ENCODE results near the gene ME3. TPM values are rescaled to one million over a fixed set of nuclear protein-coding genes. Genes with fewer than 3 reads are reported as not detected.
"Not testable (repeated sequence)": the region's sequence is repeated elsewhere in the genome, so short reads cannot be mapped to it uniquely, and the experiment has no call there.

Gene ME3
- total RNA-seq, 3 donors from 2014 or later (not counting 1 experiment from before 2014, with no cell fraction given) = 5.2 to 7.5 (median 6.9) TPM

GRCh38 chr11:86535773-86536172 is 136.6 kb downstream of the ME3 start:
- H3K4me3 ChIP-seq (ENCODE audit: low read length) = no peak overlapping the region
- no peaks in the 10 kb centered on the region for H3K36me3 ChIP-seq (ENCODE audit: control insufficient read depth, insufficient read depth, low read length)
- peaks cover 0 to 7% of the 10 kb centered on the region in 2 donors for H3K27me3 Mint-ChIP-seq (ENCODE audit: low read depth in 2 of 2)
- H3K4me3 Mint-ChIP-seq = no peak overlapping the region
- no peak for TF ChIP-seq CTCF (IDR thresholded peaks at IDR 0.05)
- H3K27ac Mint-ChIP-seq = no peak overlapping the region
- ATAC-seq (no peak), DNase-seq (no peak)
- no peaks in the 10 kb centered on the region for H3K9me3 Mint-ChIP-seq
- H3K4me1 ChIP-seq (ENCODE audit: control insufficient read depth, insufficient read depth, low read length) = peaks cover 2% of the 10 kb centered on the region
- no peak overlapping the region for H3K27ac ChIP-seq (ENCODE audit: low read length)
- peaks cover 8 to 17% of the 10 kb centered on the region in 2 donors for H3K4me1 Mint-ChIP-seq
- no peaks in the 10 kb centered on the region for H3K36me3 Mint-ChIP-seq
- no peaks in the 10 kb centered on the region for H3K9me3 ChIP-seq (ENCODE audit: control insufficient read depth, insufficient read depth, low read length)
- H3K27me3 ChIP-seq (ENCODE audit: control insufficient read depth, insufficient read depth, low read length) = no peaks in the 10 kb centered on the region
- intact Hi-C loops (cut with micrococcal nuclease) = no loop called here

GRCh38 chr11:86524620-86525352 is 147.6 kb downstream of the ME3 start:
- no peak overlapping the region for H3K4me3 ChIP-seq (ENCODE audit: low read length)
- Mint-ChIP-seq H3K36me3 (peaks cover 14% of the 10 kb centered on the region), H3K4me1 (peaks cover 0 to 6% of the 10 kb centered on the region in 2 donors), H3K4me3 (no peak overlapping the region), H3K27me3 (ENCODE audit: low read depth in 2 of 2) (peaks cover 13 to 32% of the 10 kb centered on the region in 2 donors), H3K9me3 (peaks cover 2 to 8% of the 10 kb centered on the region in 2 donors), H3K27ac (no peak overlapping the region)
- DNase-seq = no peak
- H3K36me3 ChIP-seq (ENCODE audit: control insufficient read depth, insufficient read depth, low read length) = no peaks in the 10 kb centered on the region
- ATAC-seq = no peak
- 91% methylated on average over 2 of the region's 2 CpGs for WGBS (ENCODE audit: insufficient coverage)
- intact Hi-C loops (cut with micrococcal nuclease) = no loop called here
- no peaks in the 10 kb centered on the region for H3K9me3 ChIP-seq (ENCODE audit: control insufficient read depth, insufficient read depth, low read length)
- no peak for TF ChIP-seq CTCF (IDR thresholded peaks at IDR 0.05)
- no peak overlapping the region for H3K27ac ChIP-seq (ENCODE audit: low read length)
- H3K4me1 ChIP-seq (ENCODE audit: control insufficient read depth, insufficient read depth, low read length) = no peaks in the 10 kb centered on the region
- H3K27me3 ChIP-seq (ENCODE audit: control insufficient read depth, insufficient read depth, low read length) = no peaks in the 10 kb centered on the region

DNA sequence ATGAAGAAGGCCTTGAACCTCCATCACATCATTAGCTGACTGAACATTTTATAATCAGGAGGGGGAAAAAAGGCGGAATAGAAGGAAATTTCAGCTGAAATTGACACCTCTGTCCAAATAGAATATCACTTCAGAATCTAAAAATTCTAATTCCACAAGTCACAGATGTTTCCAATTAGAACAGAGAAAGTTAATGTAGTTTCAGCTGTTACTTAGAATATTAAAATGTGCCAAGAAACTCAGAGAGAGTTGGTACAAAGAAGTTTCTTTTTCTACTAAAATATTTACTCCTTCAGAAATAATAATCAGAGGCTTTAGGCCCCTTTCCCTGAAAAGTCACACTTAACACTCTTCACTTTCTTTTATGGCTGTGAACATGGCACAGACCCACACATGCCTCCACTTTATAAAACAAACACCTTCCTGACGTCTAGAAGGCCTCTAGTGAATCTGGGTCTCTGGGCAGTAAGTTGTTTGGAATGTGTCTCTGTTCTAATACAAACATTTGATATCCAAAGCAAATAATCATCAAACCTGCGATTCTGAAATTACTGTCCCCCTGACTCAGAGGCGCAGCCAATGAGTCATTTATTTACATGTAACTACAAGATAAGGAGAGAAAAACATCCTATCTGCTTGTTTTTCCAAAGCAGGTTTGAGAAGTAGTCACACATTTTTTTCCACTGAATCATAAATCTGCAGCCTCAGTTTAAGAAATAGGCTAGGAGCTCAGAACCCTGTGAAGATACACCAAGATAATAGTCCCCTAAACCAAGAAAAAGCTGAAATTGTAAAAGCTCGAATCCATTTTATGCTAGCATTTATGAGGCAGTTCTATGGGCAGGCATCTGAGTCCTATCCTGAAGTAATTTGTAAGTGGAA is 148.4 kb downstream of the ME3 start:
- Histone ChIP-seq H3K4me3 (ENCODE audit: low read length) (no peak overlapping the region), H3K4me1 (ENCODE audit: control insufficient read depth, insufficient read depth, low read length) (no peaks in the 10 kb centered on the region), H3K36me3 (ENCODE audit: control insufficient read depth, insufficient read depth, low read length) (no peaks in the 10 kb centered on the region), H3K27ac (ENCODE audit: low read length) (no peak overlapping the region), H3K27me3 (ENCODE audit: control insufficient read depth, insufficient read depth, low read length) (no peaks in the 10 kb centered on the region), H3K9me3 (ENCODE audit: control insufficient read depth, insufficient read depth, low read length) (no peaks in the 10 kb centered on the region)
- H3K4me3 Mint-ChIP-seq = no peak overlapping the region
- peaks cover 0 to 6% of the 10 kb centered on the region in 2 donors for H3K4me1 Mint-ChIP-seq
- no peak overlapping the region for H3K27ac Mint-ChIP-seq
- peaks cover 14% of the 10 kb centered on the region for H3K36me3 Mint-ChIP-seq
- WGBS (ENCODE audit: insufficient coverage) = 100% methylated on average over 2 of the region's 5 CpGs
- H3K9me3 Mint-ChIP-seq = peaks cover 2 to 8% of the 10 kb centered on the region in 2 donors
- TF ChIP-seq CTCF (IDR thresholded peaks at IDR 0.05) = no peak
- H3K27me3 Mint-ChIP-seq (ENCODE audit: low read depth in 2 of 2) = peaks cover 13 to 32% of the 10 kb centered on the region in 2 donors
- intact Hi-C loops (cut with micrococcal nuclease) = no loop called here
- ATAC-seq = no peak
- DNase-seq = no peak

DNA sequence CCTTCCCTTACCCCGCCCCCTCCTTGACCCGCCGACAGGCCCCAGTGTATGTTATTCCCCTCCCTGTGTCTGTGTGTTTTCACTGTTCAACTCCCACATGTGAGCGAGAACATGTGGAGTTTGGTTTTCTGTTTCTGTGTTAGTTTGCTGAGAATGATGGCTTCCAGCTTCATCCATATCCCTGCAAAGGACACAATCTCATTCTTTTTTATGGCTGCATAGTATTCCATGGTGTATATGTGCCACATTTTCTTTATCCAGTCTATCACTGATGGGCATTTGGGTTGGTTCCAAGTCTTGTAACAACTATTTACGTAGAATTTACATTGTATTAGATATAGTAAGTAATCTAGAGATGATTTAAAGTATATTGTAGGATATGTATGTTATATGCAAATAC is 149.9 kb downstream of the ME3 start:
- H3K36me3 ChIP-seq (ENCODE audit: control insufficient read depth, insufficient read depth, low read length); H3K27ac Mint-ChIP-seq; H3K4me3 Mint-ChIP-seq; H3K4me3 ChIP-seq (ENCODE audit: low read length); H3K27ac ChIP-seq (ENCODE audit: low read length); H3K9me3 Mint-ChIP-seq; H3K4me1 Mint-ChIP-seq; H3K9me3 ChIP-seq (ENCODE audit: control insufficient read depth, insufficient read depth, low read length); H3K36me3 Mint-ChIP-seq; ATAC-seq; intact Hi-C loops (cut with micrococcal nuclease); H3K4me1 ChIP-seq (ENCODE audit: control insufficient read depth, insufficient read depth, low read length); DNase-seq; H3K27me3 ChIP-seq (ENCODE audit: control insufficient read depth, insufficient read depth, low read length): not testable (repeated sequence)
- H3K27me3 Mint-ChIP-seq (ENCODE audit: low read depth in 2 of 2) = peaks cover 13 to 30% of the 10 kb centered on the region in 2 donors
- 100% methylated on average over 3 of the region's 5 CpGs for WGBS (ENCODE audit: insufficient coverage)
